WTC11 (cell line): ENCODE results near the gene RPS27. TPM values are rescaled to one million over a fixed set of nuclear protein-coding genes. Genes with fewer than 3 reads are reported as not detected.

Experiments
- ATAC-seq: fragments of 200-7000 bp; cut with Tn5 transposase; 2 replicates; pipeline ENCODE4 v1.10.0; 2021; ENCODE audit warnings: mild to moderate bottlenecking, moderate library complexity
- CTCF ChIA-PET: fragments of 300-600 bp; sonication (Branson Sonifier 250); formaldehyde crosslinking; loops from one replicate; lab custom pipeline; 2021; ENCODE audit warnings: antibody characterized with exemption; lab: Charles Lee
- POLR2A ChIA-PET: fragments of 350-600 bp; sonication (Branson Sonifier 250); formaldehyde crosslinking; loops from one replicate; lab custom pipeline; 2021; ENCODE audit warnings: antibody characterized with exemption; lab: Charles Lee
- DNase-seq: peaks from one replicate; pipeline ENCODE4 v3.0.0; 2021; ENCODE audit warnings: low spot score
- H3K27ac Mint-ChIP-seq: 2 replicates; pipeline ENCODE4 v1.8.0; 2021; ENCODE audit warnings: mixed read lengths
- H3K27me3 Mint-ChIP-seq: 2 replicates; pipeline ENCODE4 v1.8.0; 2021; ENCODE audit warnings: low read depth, mild to moderate bottlenecking, moderate library complexity, mixed read lengths
- H3K36me3 Mint-ChIP-seq: 2 replicates; pipeline ENCODE4 v1.8.0; 2021; ENCODE audit warnings: mixed read lengths
- H3K4me1 Mint-ChIP-seq: 2 replicates; pipeline ENCODE4 v1.8.0; 2022; ENCODE audit warnings: mixed read lengths
- H3K4me3 Mint-ChIP-seq: 2 replicates; pipeline ENCODE4 v1.8.0; 2021; ENCODE audit warnings: mild to moderate bottlenecking, moderate library complexity, mixed read lengths
- H3K9me3 Mint-ChIP-seq: 2 replicates; pipeline ENCODE4 v1.8.0; 2021; ENCODE audit warnings: mixed read lengths
- ATF6 ChIP-seq: sonication (generic); formaldehyde crosslinking; IDR thresholded peaks from 2 replicates; pipeline ENCODE4 v1.8.1; 2023; ENCODE audit warnings: mild to moderate bottlenecking, missing genetic modification reagents
- E2F1 ChIP-seq: sonication (generic); formaldehyde crosslinking; IDR thresholded peaks from 2 replicates; pipeline ENCODE4 v1.8.0; 2022; ENCODE audit warnings: mild to moderate bottlenecking, missing genetic modification reagents
- ELF4 ChIP-seq: sonication (generic); formaldehyde crosslinking; IDR thresholded peaks from 2 replicates; pipeline ENCODE4 v1.8.1; 2022; ENCODE audit warnings: low read depth, mild to moderate bottlenecking, moderate library complexity, missing genetic modification reagents
- ESRRA ChIP-seq: sonication (generic); formaldehyde crosslinking; IDR thresholded peaks from 2 replicates; pipeline ENCODE4 v1.8.1; 2022; ENCODE audit warnings: mild to moderate bottlenecking, missing genetic modification reagents, borderline replicate concordance
- ETV6 ChIP-seq: sonication (generic); formaldehyde crosslinking; IDR thresholded peaks from 2 replicates; pipeline ENCODE4 v1.8.1; 2022; ENCODE audit warnings: mild to moderate bottlenecking, missing genetic modification reagents
- GABPB1 ChIP-seq: sonication (generic); formaldehyde crosslinking; IDR thresholded peaks from 2 replicates; pipeline ENCODE4 v1.8.1; 2023; ENCODE audit warnings: mild to moderate bottlenecking, missing genetic modification reagents
- GRHL2 ChIP-seq: fragments of 250-450 bp; sonication (Bioruptor Pico); IDR thresholded peaks from 2 replicates; pipeline ENCODE4 v1.8.0; 2022; ENCODE audit warnings: mild to moderate bottlenecking, moderate library complexity; ENCODE audit not compliant: insufficient replicate concordance, severe bottlenecking
- GTF2I ChIP-seq: fragments of 250-450 bp; sonication (Bioruptor Pico); conservative IDR thresholded peaks from 2 replicates; pipeline ENCODE4 v1.4.0; 2021; ENCODE audit warnings: mild to moderate bottlenecking
- IRF2 ChIP-seq: sonication (generic); formaldehyde crosslinking; IDR thresholded peaks from 2 replicates; pipeline ENCODE4 v1.8.0; 2022; ENCODE audit warnings: low read depth, missing genetic modification reagents, borderline replicate concordance
- KAT7 ChIP-seq: sonication (generic); formaldehyde crosslinking; IDR thresholded peaks from 2 replicates; pipeline ENCODE4 v1.8.1; 2023; ENCODE audit warnings: missing genetic modification reagents, mild to moderate bottlenecking, borderline replicate concordance
- MYBL2 ChIP-seq: sonication (generic); formaldehyde crosslinking; IDR thresholded peaks from 2 replicates; pipeline ENCODE4 v1.8.1; 2023; ENCODE audit warnings: mild to moderate bottlenecking, moderate library complexity, missing genetic modification reagents
- NFATC4 ChIP-seq: fragments of 250-450 bp; sonication (Bioruptor Pico); IDR thresholded peaks from 2 replicates; pipeline ENCODE4 v1.9.0; 2021; ENCODE audit warnings: mild to moderate bottlenecking
- NR3C1 ChIP-seq: sonication (generic); formaldehyde crosslinking; conservative IDR thresholded peaks from 2 replicates; pipeline ENCODE4 v1.8.1; 2023; ENCODE audit warnings: low read depth, mild to moderate bottlenecking, missing genetic modification reagents
- OVOL2 ChIP-seq: fragments of 250-450 bp; sonication (Bioruptor Pico); IDR thresholded peaks from 2 replicates; pipeline ENCODE4 v1.9.0; 2021; ENCODE audit warnings: mild to moderate bottlenecking, borderline replicate concordance
- PRRX2 ChIP-seq: fragments of 250-450 bp; sonication (Bioruptor Pico); IDR thresholded peaks from 2 replicates; pipeline ENCODE4 v1.8.0; 2021; ENCODE audit warnings: mild to moderate bottlenecking
- RORB ChIP-seq: fragments of 250-450 bp; sonication (Bioruptor Pico); IDR thresholded peaks from 2 replicates; pipeline ENCODE4 v1.9.0; 2021; ENCODE audit warnings: mild to moderate bottlenecking
- TEAD4 ChIP-seq: sonication (generic); formaldehyde crosslinking; IDR thresholded peaks from 2 replicates; pipeline ENCODE4 v1.8.0; 2022; ENCODE audit warnings: mild to moderate bottlenecking, missing genetic modification reagents
- TP53 ChIP-seq: sonication (generic); formaldehyde crosslinking; IDR thresholded peaks from 2 replicates; pipeline ENCODE4 v1.8.1; 2023; ENCODE audit warnings: mild to moderate bottlenecking, missing genetic modification reagents
- ZBTB21 ChIP-seq: sonication (generic); formaldehyde crosslinking; IDR thresholded peaks from 2 replicates; pipeline ENCODE4 v1.8.1; 2023; ENCODE audit warnings: mild to moderate bottlenecking, missing genetic modification reagents, borderline replicate concordance
- ZNF232 ChIP-seq: sonication (generic); formaldehyde crosslinking; IDR thresholded peaks from 2 replicates; pipeline ENCODE4 v1.8.0; 2022; ENCODE audit warnings: mild to moderate bottlenecking, missing genetic modification reagents
- ZNF416 ChIP-seq: fragments of 250-450 bp; sonication (Bioruptor Pico); IDR thresholded peaks from 2 replicates; pipeline ENCODE4 v1.9.0; 2021; ENCODE audit warnings: mild to moderate bottlenecking, inconsistent platforms
- total RNA-seq: library from RNA; stranded (reverse); gene quantifications from 3 replicates; pipeline ENCODE4 v1.2.3, GENCODE V29; 2021
- TF ChIP-seq, protein P1 (sequence below): fragments of 250-450 bp; sonication (Bioruptor Pico); IDR thresholded peaks from 2 replicates; pipeline ENCODE4 v2.1.2; 2022; ENCODE audit warnings: mild to moderate bottlenecking, moderate library complexity
- TF ChIP-seq, protein P2 (sequence below): fragments of 250-450 bp; sonication (Bioruptor Pico); IDR thresholded peaks from 2 replicates; pipeline ENCODE4 v1.9.0; 2021; ENCODE audit warnings: mild to moderate bottlenecking
- TF ChIP-seq, protein P3 (sequence below): sonication (generic); formaldehyde crosslinking; IDR thresholded peaks from 2 replicates; pipeline ENCODE4 v1.8.0; 2022; ENCODE audit warnings: mild to moderate bottlenecking, missing genetic modification reagents

The RPS27 gene
- total RNA-seq, 1 experiment from 2014 or later: 2,141 TPM

DNA sequence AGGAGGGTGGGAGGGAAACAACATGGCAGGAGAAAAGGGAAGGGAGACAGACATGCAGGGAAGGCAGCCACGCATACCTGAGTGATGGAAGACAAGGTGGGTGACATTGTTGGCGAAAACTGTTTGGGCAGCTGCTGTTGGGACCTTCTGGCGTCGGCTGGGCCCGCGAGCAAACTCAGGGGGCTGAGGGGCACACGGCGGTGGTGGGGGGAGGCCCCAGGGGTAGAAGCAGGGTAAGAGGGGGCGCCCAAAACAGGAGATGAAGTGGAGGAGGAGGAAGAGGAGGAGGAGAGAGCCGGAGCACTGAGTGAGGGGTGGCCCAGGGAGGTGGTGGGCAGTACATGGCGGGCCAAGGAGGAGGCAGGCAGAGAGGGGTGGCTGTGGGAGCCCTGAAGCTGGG, 39.4 kb upstream of the RPS27 start:
- CTCF ChIA-PET: no interaction called here
- POLR2A ChIA-PET: no interaction called here
- H3K27me3 Mint-ChIP-seq: no peaks in the 10 kb centered on the region
- H3K36me3 Mint-ChIP-seq: peaks cover 38% of the 10 kb centered on the region
- TF ChIP-seq OVOL2 (CRISPR knock-in tag) (no peak), IRF2 (CRISPR knock-in tag) (no peak), TP53 (CRISPR knock-in tag) (no peak), ETV6 (CRISPR knock-in tag) (no peak), GRHL2 (no peak), RORB (no peak), GABPB1 (no peak), ZNF416 (CRISPR knock-in tag) (no peak), E2F1 (CRISPR knock-in tag) (no peak), TEAD4 (CRISPR knock-in tag) (no peak), MYBL2 (CRISPR knock-in tag) (no peak), KAT7 (CRISPR knock-in tag) (no peak)
- TF ChIP-seq, protein P1, sequence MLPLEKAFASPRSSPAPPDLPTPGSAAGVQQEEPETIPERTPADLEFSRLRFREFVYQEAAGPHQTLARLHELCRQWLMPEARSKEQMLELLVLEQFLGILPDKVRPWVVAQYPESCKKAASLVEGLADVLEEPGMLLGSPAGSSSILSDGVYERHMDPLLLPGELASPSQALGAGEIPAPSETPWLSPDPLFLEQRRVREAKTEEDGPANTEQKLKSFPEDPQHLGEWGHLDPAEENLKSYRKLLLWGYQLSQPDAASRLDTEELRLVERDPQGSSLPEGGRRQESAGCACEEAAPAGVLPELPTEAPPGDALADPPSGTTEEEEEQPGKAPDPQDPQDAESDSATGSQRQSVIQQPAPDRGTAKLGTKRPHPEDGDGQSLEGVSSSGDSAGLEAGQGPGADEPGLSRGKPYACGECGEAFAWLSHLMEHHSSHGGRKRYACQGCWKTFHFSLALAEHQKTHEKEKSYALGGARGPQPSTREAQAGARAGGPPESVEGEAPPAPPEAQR: no peak
- TF ChIP-seq, protein P2, sequence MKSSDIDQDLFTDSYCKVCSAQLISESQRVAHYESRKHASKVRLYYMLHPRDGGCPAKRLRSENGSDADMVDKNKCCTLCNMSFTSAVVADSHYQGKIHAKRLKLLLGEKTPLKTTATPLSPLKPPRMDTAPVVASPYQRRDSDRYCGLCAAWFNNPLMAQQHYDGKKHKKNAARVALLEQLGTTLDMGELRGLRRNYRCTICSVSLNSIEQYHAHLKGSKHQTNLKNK (CRISPR knock-in tag): no peak
- no peak overlapping the region for H3K4me3 Mint-ChIP-seq
- no peak for ATAC-seq
- DNase-seq: no peak
- peaks cover 7% of the 10 kb centered on the region for H3K4me1 Mint-ChIP-seq
- H3K27ac Mint-ChIP-seq: no peak overlapping the region
- no peaks in the 10 kb centered on the region for H3K9me3 Mint-ChIP-seq

- H3K4me3 Mint-ChIP-seq: no peak overlapping the region
- TF ChIP-seq NR3C1 (CRISPR knock-in tag) (no peak), ZNF232 (CRISPR knock-in tag) (no peak), ELF4 (CRISPR knock-in tag) (no peak), GTF2I (CRISPR knock-in tag) (no peak), NFATC4 (CRISPR knock-in tag) (no peak), ATF6 (no peak), ZBTB21 (CRISPR knock-in tag) (no peak), ESRRA (CRISPR knock-in tag) (no peak), PRRX2 (CRISPR knock-in tag) (no peak), ETV6 (CRISPR knock-in tag) (no peak)
- TF ChIP-seq, protein P3, sequence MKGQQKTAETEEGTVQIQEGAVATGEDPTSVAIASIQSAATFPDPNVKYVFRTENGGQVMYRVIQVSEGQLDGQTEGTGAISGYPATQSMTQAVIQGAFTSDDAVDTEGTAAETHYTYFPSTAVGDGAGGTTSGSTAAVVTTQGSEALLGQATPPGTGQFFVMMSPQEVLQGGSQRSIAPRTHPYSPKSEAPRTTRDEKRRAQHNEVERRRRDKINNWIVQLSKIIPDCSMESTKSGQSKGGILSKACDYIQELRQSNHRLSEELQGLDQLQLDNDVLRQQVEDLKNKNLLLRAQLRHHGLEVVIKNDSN (CRISPR knock-in tag): no peak
- H3K4me1 Mint-ChIP-seq: peaks cover 12% of the 10 kb centered on the region
- ChIA-PET CTCF (no interaction called here), POLR2A (no interaction called here)
- no peaks in the 10 kb centered on the region for H3K27me3 Mint-ChIP-seq
- ATAC-seq (no peak), DNase-seq (no peak)
- H3K9me3 Mint-ChIP-seq: no peaks in the 10 kb centered on the region
- no peak overlapping the region for H3K27ac Mint-ChIP-seq
- peaks cover 38% of the 10 kb centered on the region for H3K36me3 Mint-ChIP-seq
These were observed 38.8 kb upstream of the RPS27 start for GRCh38 chr1:153951801-153952200.
